ENCODE measurements around the gene AGPAT4.
"Not testable (repeated sequence)": the region's sequence is repeated elsewhere in the genome, so short reads cannot be mapped to it uniquely, and the experiment has no call there.

DNA sequence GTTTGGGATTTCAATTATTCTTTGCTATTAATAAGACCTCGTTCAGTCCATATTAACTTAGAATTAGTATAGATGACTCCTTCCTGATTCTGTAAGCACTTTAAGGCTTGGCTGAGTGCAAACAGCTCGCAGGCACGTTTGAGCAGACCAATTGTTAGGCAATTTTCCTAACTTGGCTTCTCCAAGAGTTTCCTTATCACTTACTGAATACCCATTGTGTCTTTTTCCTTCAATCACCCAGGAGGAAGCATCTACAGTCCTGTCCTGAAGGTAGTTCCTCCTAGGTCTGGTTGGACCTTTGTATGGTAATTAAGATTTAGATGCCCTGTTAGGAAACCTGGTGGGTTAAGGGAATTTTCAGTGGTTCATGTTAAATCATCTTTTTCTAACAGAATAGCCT, 39.6 kb upstream of the AGPAT4 start:
- TF ChIP-seq, protein P1, sequence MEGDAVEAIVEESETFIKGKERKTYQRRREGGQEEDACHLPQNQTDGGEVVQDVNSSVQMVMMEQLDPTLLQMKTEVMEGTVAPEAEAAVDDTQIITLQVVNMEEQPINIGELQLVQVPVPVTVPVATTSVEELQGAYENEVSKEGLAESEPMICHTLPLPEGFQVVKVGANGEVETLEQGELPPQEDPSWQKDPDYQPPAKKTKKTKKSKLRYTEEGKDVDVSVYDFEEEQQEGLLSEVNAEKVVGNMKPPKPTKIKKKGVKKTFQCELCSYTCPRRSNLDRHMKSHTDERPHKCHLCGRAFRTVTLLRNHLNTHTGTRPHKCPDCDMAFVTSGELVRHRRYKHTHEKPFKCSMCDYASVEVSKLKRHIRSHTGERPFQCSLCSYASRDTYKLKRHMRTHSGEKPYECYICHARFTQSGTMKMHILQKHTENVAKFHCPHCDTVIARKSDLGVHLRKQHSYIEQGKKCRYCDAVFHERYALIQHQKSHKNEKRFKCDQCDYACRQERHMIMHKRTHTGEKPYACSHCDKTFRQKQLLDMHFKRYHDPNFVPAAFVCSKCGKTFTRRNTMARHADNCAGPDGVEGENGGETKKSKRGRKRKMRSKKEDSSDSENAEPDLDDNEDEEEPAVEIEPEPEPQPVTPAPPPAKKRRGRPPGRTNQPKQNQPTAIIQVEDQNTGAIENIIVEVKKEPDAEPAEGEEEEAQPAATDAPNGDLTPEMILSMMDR (IDR thresholded peaks at IDR 0.05; ENCODE audit: poor library complexity), result not testable (repeated sequence)
- not testable (repeated sequence) for TF ChIP-seq EZH2 (IDR thresholded peaks at IDR 0.05; ENCODE audit: borderline replicate concordance)

Data from hepatocyte (in vitro differentiated cells).